GM18907 (cell line): ENCODE results near the gene SVIL.
A peak's percentile ranks its signal among the peaks of the same experiment; 100 is the strongest.
"Not testable (repeated sequence)": the region's sequence is repeated elsewhere in the genome, so short reads cannot be mapped to it uniquely, and the experiment has no call there.

Source experiments
- ATAC-seq: cut with Tn5 transposase; IDR thresholded peaks from one replicate; pipeline ENCODE4 v1.9.1; 2021; ENCODE audit warnings: mild to moderate bottlenecking, moderate library complexity; ENCODE audit not compliant: unreplicated experiment

The SVIL gene

DNA sequence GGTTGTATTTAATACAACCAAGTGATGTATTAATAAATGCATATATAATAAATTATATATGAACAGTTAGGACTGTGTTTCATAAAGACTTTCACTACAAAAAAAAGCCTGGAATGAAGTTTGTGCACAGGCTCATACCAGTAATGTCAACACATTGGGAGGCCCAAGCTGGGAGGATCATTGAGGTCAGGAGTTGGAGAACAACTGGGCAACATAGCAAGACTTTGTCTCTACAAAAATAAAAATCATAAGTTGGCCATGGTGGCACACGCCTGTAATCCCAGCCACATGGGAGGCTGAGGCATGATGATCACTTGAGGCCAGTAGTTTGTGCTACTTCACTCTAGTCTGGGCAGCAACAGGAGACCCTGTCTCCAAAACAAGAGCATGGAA lies 15.8 kb upstream of the SVIL start:
- ATAC-seq, result no peak

DNA sequence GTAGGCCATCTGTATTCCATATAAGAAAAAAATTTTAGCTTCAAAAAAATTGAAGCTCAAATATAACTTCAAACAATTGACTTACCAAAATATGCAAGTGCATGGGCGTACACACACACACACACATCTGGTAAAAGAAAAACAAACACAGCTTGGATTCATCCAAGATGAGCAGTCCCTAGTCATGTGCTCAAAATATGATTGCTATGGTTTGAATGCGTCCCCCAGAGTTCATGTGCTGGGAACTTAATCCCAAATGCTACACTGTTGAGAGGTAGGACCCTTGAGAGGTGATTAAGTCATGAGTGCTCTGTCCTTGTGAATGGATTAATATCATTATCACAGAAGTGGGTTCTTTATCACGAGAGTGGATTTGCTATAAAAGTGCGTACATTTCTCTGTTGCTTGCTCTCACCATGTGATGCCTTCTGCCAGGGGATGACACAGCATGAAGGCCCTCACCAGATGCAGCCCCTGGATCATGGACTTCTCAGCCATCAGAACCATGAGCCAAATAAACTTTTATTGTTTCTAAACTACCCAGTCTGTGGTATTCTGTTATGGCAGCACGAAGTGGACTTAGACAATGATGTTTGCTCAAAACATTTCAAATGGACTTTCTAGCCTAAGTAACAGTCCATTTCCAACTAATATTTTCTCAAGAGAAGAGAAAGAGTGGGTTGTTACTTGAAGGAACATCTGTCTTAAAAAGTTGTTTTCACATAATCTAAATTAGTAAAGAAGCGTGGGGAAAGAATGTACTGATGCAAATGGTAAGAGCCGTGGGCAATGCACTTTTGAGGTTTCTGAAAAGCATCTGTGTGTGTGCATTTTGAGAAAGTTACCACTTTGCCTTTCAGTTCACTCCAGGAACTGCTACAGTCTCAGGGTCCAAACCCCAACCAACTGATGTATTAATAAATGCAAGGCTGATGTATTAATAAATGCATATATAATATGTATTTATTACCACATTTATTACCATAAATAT lies 15.1 kb upstream of the SVIL start:
- ATAC-seq, result no peak

DNA sequence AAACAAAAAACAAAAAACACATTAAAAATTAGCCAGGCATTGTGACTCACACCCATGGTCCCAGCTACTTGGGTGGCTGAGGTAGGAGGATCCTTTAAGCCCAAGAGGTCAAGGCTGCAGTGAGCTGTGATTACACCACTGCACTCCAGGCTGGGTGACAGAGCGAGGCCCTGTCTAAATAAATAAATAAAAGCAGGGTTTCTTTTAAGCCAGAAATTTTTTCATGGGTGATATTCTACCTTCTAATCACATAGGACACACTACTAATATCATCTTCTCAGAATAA lies 14.2 kb upstream of the SVIL start:
- no peak for ATAC-seq

DNA sequence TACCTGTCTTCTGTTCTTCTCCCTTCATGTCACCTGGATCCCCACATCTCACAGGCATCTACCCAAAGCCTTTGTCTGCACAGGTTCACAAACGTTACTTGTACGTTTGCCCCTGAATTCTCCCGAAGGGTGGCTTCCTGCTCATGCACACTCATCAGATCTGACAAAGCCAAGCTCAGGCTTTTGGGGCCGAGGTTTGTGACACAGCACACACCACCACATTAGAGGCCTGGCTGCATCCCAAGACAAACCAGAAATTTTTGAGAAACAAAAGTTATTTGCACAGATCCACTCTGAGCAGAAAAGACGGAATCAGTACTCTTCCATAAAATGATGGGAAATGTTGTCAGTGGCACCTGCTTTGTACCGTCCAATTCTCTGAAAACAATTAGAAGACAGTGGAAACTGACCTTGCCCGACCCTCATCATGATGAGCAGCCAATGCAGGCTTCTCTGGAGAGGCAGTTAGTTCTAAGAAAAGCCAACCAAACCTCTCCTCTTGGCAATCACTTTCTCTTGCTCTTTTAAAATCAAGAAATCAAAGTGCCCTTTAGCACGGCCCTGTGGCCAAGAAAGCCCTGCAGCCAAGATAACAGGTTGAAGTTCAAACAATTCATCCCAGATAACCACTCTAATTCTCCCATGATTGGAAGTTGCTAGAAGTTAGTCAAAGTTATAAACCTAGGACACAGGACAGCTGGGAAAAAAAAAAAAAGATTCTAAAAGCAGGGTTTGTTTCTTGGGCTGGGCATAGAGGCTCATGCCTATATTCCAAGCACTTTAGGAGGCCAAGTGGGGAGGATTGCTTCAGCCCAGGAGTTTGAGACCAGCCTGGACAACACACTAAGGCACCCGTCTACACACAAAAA lies 13.6 kb upstream of the SVIL start:
- ATAC-seq, result no peak

DNA sequence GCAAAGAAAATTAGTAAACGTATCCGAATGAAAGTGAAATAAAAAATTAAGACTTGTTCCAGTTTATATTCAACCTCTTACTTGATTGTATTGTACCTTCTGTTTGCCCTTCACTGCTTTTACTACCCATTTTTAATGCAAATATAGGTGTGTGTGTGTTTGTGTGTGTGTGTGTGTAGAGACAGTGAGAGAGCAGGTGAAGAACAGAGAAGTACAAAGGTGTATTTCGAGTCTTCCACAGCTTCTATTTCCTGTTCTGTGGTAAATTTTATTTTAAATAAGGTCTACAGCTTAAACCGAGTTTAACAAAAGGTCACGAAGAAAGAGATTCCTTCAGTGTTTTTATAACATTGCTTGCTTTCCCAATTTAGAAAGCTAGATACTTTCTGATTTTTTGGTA lies 12.7 kb upstream of the SVIL start:
- ATAC-seq, result no peak

DNA sequence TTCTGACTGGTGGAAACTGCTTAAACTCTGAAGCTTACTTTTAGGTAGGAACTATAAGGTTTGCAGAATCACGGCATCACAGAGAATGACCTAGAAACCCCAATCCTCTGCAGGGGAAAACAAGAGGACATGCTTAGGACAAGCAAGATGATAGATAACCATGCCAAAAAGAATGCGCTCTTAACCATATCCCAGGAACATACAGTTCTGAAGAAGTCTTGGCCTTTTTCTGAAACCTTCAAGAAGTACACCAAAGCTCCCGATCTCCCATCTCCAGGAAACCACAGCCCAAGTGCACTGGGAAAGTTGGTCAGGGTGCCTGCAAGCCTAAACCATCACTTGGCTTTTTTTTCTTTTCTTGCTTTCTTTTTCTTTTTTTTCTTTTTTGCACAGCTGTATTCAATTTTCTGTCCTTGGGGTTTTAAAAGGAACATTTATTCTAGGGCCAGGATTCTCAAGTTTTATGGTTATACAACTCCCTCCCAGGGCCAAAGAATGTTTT lies 12.2 kb upstream of the SVIL start:
- no peak for ATAC-seq

DNA sequence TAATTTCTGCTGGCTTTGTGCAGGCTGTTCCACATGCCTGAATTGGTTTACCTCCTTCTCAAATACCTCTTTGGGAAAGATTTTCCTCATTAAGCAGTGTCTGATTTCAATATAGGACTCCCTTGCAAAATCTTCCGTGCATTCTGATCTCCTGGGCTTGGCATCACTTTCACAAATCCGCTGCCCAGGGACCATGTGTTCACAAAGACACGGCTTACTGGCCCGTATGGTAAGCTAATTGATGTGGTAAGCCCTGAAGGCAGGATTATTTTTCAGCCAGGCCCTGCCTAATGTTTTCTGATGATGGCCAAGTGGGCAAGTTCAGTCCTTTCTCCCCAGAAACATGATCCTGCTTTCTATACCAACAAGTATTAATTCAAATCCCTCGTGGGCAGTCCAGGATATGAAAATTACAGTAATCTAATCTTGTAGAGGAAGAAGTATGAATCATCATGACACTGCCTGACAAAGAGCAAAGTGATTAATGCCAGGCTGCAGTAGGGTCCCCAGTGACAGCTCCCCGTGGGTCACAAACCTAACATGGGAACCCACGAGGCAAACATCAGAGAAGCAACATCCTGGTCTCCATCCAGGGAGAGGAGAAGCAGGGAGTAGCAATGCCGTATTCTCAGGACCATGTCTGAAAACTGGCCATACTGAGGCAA lies 11.6 kb upstream of the SVIL start:
- no peak for ATAC-seq

DNA sequence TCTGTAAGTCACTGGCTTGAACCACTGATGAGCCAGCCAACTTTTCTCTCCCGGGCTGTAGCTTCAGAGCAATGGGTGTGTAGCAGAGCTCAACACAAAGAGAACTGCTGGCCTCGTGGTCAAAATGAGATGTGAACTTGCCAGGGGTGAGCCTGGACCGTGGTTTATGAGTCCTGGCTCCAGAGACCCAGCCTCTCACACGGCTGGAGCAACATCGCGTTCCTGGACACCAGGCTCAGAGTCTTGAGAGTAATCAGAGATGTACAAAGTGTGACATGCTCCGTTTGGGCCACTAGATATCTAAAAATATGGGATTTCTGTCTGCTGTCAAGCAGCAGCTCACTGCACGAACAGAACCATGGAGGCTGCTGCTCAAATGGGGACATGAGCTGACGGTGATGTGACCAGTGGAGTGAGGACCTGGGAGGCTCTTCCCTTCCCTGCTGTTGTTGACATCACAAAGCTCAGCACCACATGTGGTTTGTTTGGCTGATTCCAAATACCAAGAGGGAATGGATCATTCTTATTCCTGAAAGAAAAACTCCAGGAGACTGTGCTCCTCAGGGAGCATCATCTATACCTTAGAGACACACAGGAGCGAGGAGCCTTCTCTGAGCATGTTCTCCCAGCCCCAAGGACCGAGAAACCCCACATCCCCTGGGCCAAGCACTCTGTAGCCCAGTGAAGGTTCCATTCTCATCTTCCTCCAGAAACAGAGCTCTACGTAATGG lies 9.2 kb upstream of the SVIL start:
- no peak for ATAC-seq

DNA sequence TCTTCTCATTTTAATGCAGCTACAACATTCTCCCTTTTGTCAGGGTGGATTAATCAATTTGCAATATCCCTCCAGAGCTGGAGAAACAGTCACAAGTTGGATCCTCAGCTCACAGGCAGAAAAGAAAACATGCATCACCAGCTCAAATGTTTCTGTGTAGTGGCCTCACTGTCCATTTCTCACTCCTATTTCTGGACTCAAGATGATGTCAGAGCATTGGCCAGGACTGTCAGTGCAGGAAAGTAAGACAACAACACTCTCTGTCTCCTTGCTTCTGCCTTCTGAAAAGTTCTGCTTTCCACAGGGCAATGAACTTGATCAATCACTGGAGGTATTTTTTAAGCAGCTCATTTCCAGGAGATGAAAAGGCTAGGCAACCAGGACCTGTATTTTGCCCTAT lies 8.2 kb upstream of the SVIL start:
- no peak for ATAC-seq

DNA sequence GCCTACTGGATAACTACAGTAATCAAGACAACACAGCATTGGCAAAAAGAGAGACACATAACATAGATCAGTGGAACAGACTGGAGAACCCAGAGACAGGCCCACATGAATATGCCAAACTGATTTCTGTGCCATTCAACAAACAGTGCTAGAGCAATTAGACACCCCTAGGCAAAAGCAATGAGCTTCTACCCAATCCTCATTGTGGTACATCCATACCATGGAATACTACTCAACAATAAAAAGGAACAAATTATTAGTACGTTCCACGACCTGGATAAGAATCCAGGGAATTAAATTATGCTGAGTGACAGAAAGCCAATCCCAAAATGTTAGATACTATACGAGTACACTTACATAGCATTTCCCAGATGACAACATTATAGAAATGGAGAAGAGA lies 2.8 kb upstream of the SVIL start:
- ATAC-seq, result no peak

DNA sequence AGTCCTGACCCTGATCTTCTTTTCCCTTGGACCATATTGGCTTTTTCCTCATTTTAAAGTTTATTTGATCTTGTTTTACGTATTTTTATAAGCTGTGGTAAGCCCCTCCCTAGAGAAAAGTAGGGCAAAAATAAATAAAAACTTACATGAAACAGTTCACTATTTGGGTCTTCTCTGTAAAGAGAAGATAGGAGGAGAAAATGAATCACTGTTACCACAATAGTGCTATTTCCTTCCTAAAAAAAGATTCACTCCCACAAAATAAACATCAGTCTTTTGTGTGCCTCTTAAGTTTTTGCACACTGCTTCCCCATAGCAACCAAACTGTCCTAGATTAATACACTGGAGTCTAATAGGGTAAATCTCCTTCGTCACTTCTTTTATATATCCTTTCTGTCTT lies 1.4 kb upstream of the SVIL start:
- no peak for ATAC-seq

DNA sequence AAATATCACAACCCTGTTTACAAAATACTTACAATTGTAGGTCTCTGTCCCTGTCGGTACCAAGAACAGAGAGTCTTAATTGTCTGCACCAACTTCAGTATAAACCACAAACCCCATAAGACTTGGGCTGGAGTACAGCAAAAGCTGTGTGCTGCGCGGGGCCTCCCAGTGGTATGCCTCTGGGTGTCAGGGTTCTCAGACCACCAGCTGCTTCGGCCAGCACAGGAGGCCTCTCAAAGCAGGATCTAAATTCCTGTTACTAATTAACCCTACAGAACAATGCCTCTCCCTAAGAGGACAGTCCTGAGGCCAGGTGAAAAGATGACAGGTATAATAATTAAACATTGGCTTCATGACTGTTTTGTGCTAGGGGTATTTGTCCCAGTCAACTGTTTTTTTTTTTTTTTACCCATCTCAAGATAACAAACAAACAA lies 957 bp upstream of the SVIL start:
- peak; percentile 83 for ATAC-seq

DNA sequence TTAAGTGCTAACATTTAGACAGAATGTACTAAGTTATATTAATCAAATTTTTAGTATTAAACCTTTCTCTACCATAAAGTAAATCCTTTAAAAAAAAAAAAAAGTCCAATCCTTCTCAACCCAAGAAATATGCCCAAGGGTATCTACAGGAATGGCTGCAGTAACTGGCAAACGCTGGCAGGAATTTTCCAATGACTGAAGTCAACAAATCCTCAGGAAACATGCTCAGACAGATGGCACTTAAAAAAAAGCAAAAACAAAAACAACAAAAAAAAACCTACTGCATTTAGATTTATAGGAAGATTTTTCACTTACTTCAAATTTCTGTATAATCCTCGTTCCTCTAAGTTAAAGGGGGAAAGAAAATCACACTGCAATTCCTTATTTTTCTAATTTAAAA lies 666 bp downstream of the SVIL start:
- no peak for ATAC-seq

DNA sequence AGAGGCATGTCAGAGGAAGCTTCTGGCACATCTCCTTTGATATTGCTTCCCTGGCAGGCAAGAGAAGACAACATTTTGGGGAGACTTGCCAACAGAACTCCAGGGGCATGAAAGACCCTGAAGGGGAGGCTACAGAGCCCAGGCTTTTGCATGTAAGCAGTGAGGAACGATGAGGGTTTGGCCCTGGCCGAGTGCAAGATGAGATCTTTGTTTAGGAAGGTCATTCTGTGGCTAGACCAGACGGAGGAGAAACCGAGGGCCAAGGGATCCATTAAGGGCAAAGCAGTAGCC lies 3.8 kb downstream of the SVIL start:
- no peak for ATAC-seq

DNA sequence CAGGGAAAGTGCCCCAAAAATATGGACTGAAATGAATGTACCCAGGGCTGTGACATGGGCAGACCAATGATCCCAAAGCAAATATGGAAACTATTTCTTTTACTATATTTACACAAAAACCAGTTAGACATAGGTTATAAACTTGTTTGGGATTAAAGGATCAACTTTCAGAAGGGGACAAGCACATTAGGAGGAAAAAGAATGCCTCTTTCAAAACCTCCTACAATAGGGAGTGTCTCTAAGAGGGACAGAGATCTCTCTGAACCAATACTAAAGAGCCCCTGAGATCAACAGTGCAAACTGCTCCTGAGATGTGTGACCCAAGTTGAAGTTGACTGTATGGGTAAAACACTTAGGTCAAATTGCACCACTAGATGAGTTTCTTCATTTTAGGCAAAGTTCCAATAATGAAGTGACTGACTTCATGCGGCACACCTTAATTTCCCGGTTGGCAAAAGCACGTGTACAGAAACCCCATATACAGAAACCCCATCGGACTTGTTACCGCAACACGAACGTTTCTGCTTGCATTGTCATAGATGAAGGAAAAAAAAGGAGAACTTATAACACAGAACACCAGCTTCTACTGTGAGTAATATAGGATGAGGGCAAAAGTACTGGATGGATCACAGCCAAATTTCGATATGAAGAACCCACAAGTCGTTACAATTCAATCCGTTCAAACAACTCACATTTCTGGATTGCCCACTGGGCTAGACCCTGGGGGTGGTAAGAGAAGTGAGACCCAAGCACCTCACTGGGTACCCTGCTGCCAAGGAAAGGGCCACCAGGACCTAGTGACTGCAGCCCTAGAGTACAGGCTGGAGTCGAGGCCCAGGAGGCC lies 4.3 kb downstream of the SVIL start:
- no peak for ATAC-seq

DNA sequence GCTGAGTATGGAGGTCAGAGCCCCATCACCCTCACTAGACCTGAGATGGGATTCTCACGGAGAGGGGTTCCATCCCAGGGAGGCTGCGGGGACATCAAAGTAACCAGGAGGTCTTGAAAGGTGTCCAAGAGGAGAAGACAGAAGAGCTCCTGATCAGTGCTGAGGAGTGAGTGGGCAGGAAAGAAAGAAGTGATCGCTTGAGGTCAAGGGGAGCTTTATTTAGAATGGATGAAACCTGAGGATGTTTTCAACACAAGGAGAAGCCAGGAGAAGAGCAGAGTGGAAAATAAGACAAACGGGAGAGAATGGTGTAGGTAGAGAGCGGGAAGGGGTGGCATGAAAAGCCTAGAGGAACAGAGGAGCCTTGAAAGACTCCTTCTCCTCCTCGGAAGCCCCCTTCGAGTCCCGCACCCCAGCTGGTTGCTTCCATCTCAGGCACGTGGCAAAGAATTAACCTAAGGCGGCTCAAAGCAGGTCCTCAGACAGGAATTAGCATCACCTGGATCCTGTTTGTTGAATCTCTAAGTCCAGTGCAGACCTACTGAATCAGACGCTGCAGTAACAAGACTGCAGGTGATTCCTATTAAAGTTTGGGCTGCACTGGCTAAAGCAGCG lies 5.8 kb downstream of the SVIL start:
- ATAC-seq, result no peak

DNA sequence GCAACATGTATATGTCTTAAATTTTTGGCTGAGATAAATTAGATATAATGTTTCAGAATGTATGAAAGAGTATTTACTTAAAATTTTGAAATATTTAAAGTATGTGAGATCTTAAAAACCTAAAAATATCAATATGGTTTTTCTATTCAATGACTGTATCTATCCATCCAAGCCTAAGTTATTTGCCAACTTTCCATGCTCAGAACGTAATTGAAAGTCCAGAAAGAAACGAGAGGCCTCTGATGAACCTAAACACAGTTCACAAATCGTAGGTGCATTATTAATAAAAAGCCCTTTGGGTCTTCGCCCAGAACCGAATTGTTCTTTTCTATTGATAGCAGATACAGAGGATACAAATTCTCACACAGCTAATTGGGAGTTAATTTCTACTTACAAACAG lies 6.5 kb downstream of the SVIL start:
- no peak for ATAC-seq

DNA sequence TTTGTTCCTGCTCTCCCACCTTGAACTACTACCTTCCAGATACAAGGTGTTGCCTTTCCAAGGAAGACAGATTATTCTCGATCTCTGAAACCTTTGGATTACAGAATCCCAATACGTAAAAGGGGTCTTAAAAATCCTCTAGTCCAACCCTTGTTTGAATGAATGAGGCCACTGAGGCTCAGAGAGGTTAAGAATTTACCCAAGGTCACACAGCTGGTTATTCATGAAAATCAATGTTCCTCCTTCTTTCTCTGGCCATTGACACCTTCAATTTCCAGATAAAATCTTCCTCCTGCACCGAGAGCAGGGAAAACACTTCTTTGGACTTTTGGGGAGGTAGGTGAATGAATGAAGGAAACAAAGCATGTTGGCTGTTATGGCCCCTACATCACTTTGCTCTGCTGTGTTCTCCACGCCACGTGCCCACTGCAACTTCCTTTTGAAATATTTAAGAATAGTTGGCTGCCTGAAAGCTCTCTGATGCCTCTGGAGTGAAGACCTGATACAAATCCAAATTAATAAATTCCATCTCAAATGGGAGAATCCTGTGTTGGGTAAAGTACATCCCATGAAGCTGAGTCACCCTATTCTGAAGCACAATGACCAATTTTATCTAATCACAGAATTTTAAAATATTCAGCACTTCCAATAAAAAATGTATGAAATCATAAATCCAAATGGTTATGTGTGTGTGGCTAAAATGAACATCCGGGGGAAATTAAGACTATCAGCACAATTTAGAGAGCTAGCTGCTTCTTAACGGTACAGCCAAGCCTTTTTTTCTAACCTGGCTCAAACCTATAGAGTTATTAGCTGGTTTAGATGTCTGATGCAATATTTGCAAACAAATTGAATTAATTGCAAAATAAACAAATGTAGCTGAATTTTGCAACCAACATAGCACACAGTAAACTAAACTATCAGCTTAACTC lies 7.3 kb downstream of the SVIL start:
- no peak for ATAC-seq

DNA sequence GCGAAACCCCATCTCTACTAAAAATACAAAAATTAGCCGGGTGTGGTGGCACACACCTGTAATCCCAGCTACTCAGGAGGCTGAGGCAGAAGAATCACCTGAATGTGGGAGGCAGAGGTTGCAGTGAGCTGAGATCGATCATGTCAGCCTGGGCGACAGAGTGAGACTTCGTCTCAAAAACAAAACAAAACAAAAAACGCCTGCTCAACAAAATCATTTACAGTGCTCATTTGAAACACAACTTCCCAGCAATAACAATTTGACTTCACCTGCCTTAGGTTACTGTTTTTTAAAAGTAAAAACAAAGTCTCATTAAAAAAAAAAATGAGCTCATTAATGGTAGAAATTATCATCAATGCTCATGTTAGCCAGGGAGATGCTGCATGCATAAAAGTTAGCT lies 10.4 kb downstream of the SVIL start:
- not testable (repeated sequence) for ATAC-seq
